ENCODE results near the gene PVALB. TPM values are rescaled to one million over a fixed set of nuclear protein-coding genes. Genes with fewer than 3 reads are reported as not detected.
A peak's percentile ranks its signal among the peaks of the same experiment; 100 is the strongest.

Gene PVALB
- total RNA-seq, 1 donor from 2014 or later = not detected

- H3K4me1 ChIP-seq = peaks cover 30% of the 10 kb centered on the region
- peaks cover 7% of the 10 kb centered on the region for H3K27me3 ChIP-seq (ENCODE audit: low read depth)
- H3K27ac ChIP-seq (replicated peaks) = no peak overlapping the region
- no peak for TF ChIP-seq CTCF (IDR thresholded peaks at IDR 0.05; ENCODE audit: borderline replicate concordance)
- H3K9me3 ChIP-seq (replicated peaks) = no peaks in the 10 kb centered on the region
- DNase-seq = no peak
- no peaks in the 10 kb centered on the region for H3K36me3 ChIP-seq
- no peak overlapping the region for H3K4me3 ChIP-seq
- intact Hi-C loops (cut with micrococcal nuclease) = no loop called here
Observed at GRCh38 chr22:36778020-36778419, 38.8 kb downstream of the PVALB start.

GRCh38 chr22:36776722-36777121 is 40.1 kb downstream of the PVALB start:
- H3K27ac ChIP-seq (replicated peaks) = peak overlapping the region; percentile 73
- intact Hi-C loops (cut with micrococcal nuclease) = no loop called here
- peak overlapping the region; percentile 52 for H3K4me3 ChIP-seq
- peaks cover 7% of the 10 kb centered on the region for H3K36me3 ChIP-seq
- peaks cover 23% of the 10 kb centered on the region for H3K4me1 ChIP-seq
- no peak for DNase-seq
- no peaks in the 10 kb centered on the region for H3K9me3 ChIP-seq (replicated peaks)
- TF ChIP-seq CTCF (IDR thresholded peaks at IDR 0.05; ENCODE audit: borderline replicate concordance) = no peak
- no peaks in the 10 kb centered on the region for H3K27me3 ChIP-seq (ENCODE audit: low read depth)

- Histone ChIP-seq H3K4me1 (peaks cover 23% of the 10 kb centered on the region), H3K27ac (replicated peaks) (peak within 1 kb of the TSS; percentile 92), H3K36me3 (peaks cover 12% of the 10 kb centered on the region), H3K4me3 (peak within 1 kb of the TSS; percentile 98), H3K9me3 (replicated peaks) (no peaks in the 10 kb centered on the region), H3K27me3 (ENCODE audit: low read depth) (no peaks in the 10 kb centered on the region)
- intact Hi-C loops (cut with micrococcal nuclease) = no loop called here
- peak; percentile 97 for DNase-seq
- TF ChIP-seq CTCF (IDR thresholded peaks at IDR 0.05; ENCODE audit: borderline replicate concordance) = no peak
Observed at GRCh38 chr22:36775964-36776669, 40.7 kb downstream of the PVALB start, which contains the start of gene IFT27. TSS of gene IFT27 (minus strand) at chr22:36776119. CDS start at chr22:36775707, 412 bp downstream.

- Histone ChIP-seq H3K4me1 (peaks cover 29% of the 10 kb centered on the region), H3K27me3 (ENCODE audit: low read depth) (no peaks in the 10 kb centered on the region), H3K9me3 (replicated peaks) (no peaks in the 10 kb centered on the region), H3K4me3 (peak overlapping the region; percentile 98), H3K27ac (replicated peaks) (peak overlapping the region; percentile 92), H3K36me3 (peaks cover 12% of the 10 kb centered on the region)
- DNase-seq = peak; percentile 29
- intact Hi-C loops (cut with micrococcal nuclease) = no loop called here
- TF ChIP-seq CTCF (IDR thresholded peaks at IDR 0.05; ENCODE audit: borderline replicate concordance) = no peak
Observed at GRCh38 chr22:36775586-36775963, 41.3 kb downstream of the PVALB start.

GRCh38 chr22:36773935-36774334 is 42.9 kb downstream of the PVALB start:
- Histone ChIP-seq H3K27me3 (ENCODE audit: low read depth) (no peaks in the 10 kb centered on the region), H3K4me3 (no peak overlapping the region), H3K9me3 (replicated peaks) (no peaks in the 10 kb centered on the region), H3K4me1 (peaks cover 38% of the 10 kb centered on the region), H3K36me3 (peaks cover 12% of the 10 kb centered on the region), H3K27ac (replicated peaks) (no peak overlapping the region)
- intact Hi-C loops (cut with micrococcal nuclease) = no loop called here
- peak; percentile 51 for TF ChIP-seq CTCF (IDR thresholded peaks at IDR 0.05; ENCODE audit: borderline replicate concordance)
- DNase-seq = no peak
